ENCODE measurements around the gene LRRK1.

- TF ChIP-seq CTCF (IDR thresholded peaks at IDR 0.05): no peak
- no peak for TF ChIP-seq POLR2A (IDR thresholded peaks at IDR 0.05)
Measured at GRCh38 chr15:101024073-101024695, 105.0 kb downstream of the LRRK1 start.

Data from stomach (tissue), 4 donors.